ENCODE measurements around the gene INKA1. TPM values are rescaled to one million over a fixed set of nuclear protein-coding genes. Genes with fewer than 3 reads are reported as not detected.
"Not testable (repeated sequence)": the region's sequence is repeated elsewhere in the genome, so short reads cannot be mapped to it uniquely, and the experiment has no call there.

The INKA1 gene
- total RNA-seq, 1 donor from 2014 or later, result not detected

GRCh38 chr3:49806850-49807249 lies 3.8 kb downstream of the INKA1 start:
- Mint-ChIP-seq H3K27ac (no peak overlapping the region), H3K4me3 (ENCODE audit: low read depth) (no peak overlapping the region), H3K36me3 (ENCODE audit: insufficient read depth) (no peaks in the 10 kb centered on the region), H3K4me1 (ENCODE audit: low read depth) (peaks cover 9% of the 10 kb centered on the region), H3K9me3 (ENCODE audit: low read depth) (no peaks in the 10 kb centered on the region), H3K27me3 (peaks cover 32% of the 10 kb centered on the region)
- TF ChIP-seq CTCF (IDR thresholded peaks at IDR 0.05; ENCODE audit: unreplicated experiment), result no peak
- no peak for DNase-seq (ENCODE audit: low spot score, unreplicated experiment)

- Mint-ChIP-seq H3K27ac (no peak overlapping the region), H3K27me3 (peaks cover 25% of the 10 kb centered on the region), H3K36me3 (ENCODE audit: insufficient read depth) (no peaks in the 10 kb centered on the region), H3K9me3 (ENCODE audit: low read depth) (no peaks in the 10 kb centered on the region), H3K4me1 (ENCODE audit: low read depth) (peaks cover 6% of the 10 kb centered on the region), H3K4me3 (ENCODE audit: low read depth) (no peak overlapping the region)
- TF ChIP-seq CTCF (IDR thresholded peaks at IDR 0.05; ENCODE audit: unreplicated experiment), result no peak
- no peak for DNase-seq (ENCODE audit: low spot score, unreplicated experiment)
Measured at GRCh38 chr3:49807431-49808114, 4.5 kb downstream of the INKA1 start.

GRCh38 chr3:49812916-49813496 lies 9.9 kb downstream of the INKA1 start:
- H3K4me3 Mint-ChIP-seq (ENCODE audit: low read depth), result no peak overlapping the region
- H3K4me1 Mint-ChIP-seq (ENCODE audit: low read depth), result no peaks in the 10 kb centered on the region
- DNase-seq (ENCODE audit: low spot score, unreplicated experiment), result no peak
- H3K9me3 Mint-ChIP-seq (ENCODE audit: low read depth), result no peaks in the 10 kb centered on the region
- no peaks in the 10 kb centered on the region for H3K27me3 Mint-ChIP-seq
- H3K27ac Mint-ChIP-seq, result no peak overlapping the region
- no peaks in the 10 kb centered on the region for H3K36me3 Mint-ChIP-seq (ENCODE audit: insufficient read depth)
- TF ChIP-seq CTCF (IDR thresholded peaks at IDR 0.05; ENCODE audit: unreplicated experiment), result no peak

- H3K4me1 Mint-ChIP-seq (ENCODE audit: low read depth), result no peaks in the 10 kb centered on the region
- no peaks in the 10 kb centered on the region for H3K27me3 Mint-ChIP-seq
- no peaks in the 10 kb centered on the region for H3K36me3 Mint-ChIP-seq (ENCODE audit: insufficient read depth)
- no peak for TF ChIP-seq CTCF (IDR thresholded peaks at IDR 0.05; ENCODE audit: unreplicated experiment)
- no peak within 1 kb of the TSS for H3K27ac Mint-ChIP-seq
- no peak for DNase-seq (ENCODE audit: low spot score, unreplicated experiment)
- no peak within 1 kb of the TSS for H3K4me3 Mint-ChIP-seq (ENCODE audit: low read depth)
- H3K9me3 Mint-ChIP-seq (ENCODE audit: low read depth), result no peaks in the 10 kb centered on the region
Measured at GRCh38 chr3:49813497-49814174, 10.6 kb downstream of the INKA1 start, which contains the start of gene UBA7. Gene UBA7 (minus strand): TSS chr3:49813953. CDS start chr3:49813787, 166 bp downstream.

GRCh38 chr3:49823131-49823530 lies 20.1 kb downstream of the INKA1 start:
- H3K27me3 Mint-ChIP-seq; H3K4me1 Mint-ChIP-seq (ENCODE audit: low read depth); H3K36me3 Mint-ChIP-seq (ENCODE audit: insufficient read depth); H3K9me3 Mint-ChIP-seq (ENCODE audit: low read depth); H3K4me3 Mint-ChIP-seq (ENCODE audit: low read depth); DNase-seq (ENCODE audit: low spot score, unreplicated experiment); H3K27ac Mint-ChIP-seq: not testable (repeated sequence)

Measured in progenitor cell of endocrine pancreas (in vitro differentiated cells).